Esophagus muscularis mucosa (tissue), 4 donors: ENCODE results near the gene CUL3. TPM values are rescaled to one million over a fixed set of nuclear protein-coding genes. Genes with fewer than 3 reads are reported as not detected.

Source experiments
- DNase-seq: peaks from one replicate; pipeline ENCODE4 v3.0.0-alpha.2; 2017; ENCODE audit errors: extremely low spot score
- H3K27ac ChIP-seq, 4 donors: fragments of 200-600 bp; sonication (generic); replicated peaks in 1 of 4; 1 replicate in 3 of 4; 2 replicates in 1 of 4; pipeline ENCODE4 v1.5.1; 2016 to 2019; ENCODE audit warnings: mild to moderate bottlenecking in 1 of 4
- H3K27me3 ChIP-seq, 4 donors: fragments of 200-600 bp; sonication (generic); one replicate each; pipeline versions ENCODE4 v1.5.1 to v1.6.0; 2016 to 2019
- H3K36me3 ChIP-seq, 4 donors: fragments of 200-600 bp; sonication (generic); one replicate each; pipeline ENCODE4 v1.5.1; 2016 to 2019
- H3K4me1 ChIP-seq, 4 donors: fragments of 200-600 bp; sonication (generic); one replicate each; pipeline ENCODE4 v1.5.1; 2016 to 2019
- H3K4me3 ChIP-seq, 4 donors: fragments of 200-600 bp; sonication (generic); 1 replicate in 2 of 4; 2 replicates in 2 of 4; pipeline ENCODE4 v1.5.1; 2016 to 2019; ENCODE audit warnings: mild to moderate bottlenecking in 4 of 4, moderate library complexity in 1 of 4
- H3K9me3 ChIP-seq, 4 donors: fragments of 200-600 bp; sonication (generic); 1 replicate in 3 of 4; 2 replicates in 1 of 4; pipeline ENCODE4 v1.5.1; 2016 to 2019
- EP300 ChIP-seq: sonication (generic); formaldehyde crosslinking; IDR thresholded peaks from one replicate; pipeline ENCODE4 v1.6.1; 2017; ENCODE audit warnings: antibody characterized with exemption
- POLR2A ChIP-seq: fragments of 450-650 bp; IDR thresholded peaks from one replicate; pipeline ENCODE4 v1.6.1; 2017; ENCODE audit warnings: antibody characterized with exemption, moderate library complexity, mild to moderate bottlenecking, low read depth
- POLR2AphosphoS5 ChIP-seq, 2 donors: sonication (generic); formaldehyde crosslinking; IDR thresholded peaks; one replicate each; pipeline ENCODE4 v1.6.1; 2017; ENCODE audit warnings: antibody characterized with exemption in 2 of 2
- WGBS: methylation state at CpG from one replicate; pipeline ENCODE4 v1.1.5; 2018; 5-methylcytosine and 5-hydroxymethylcytosine counted together
- intact Hi-C: fragments of 100-400 bp; cut with DNase I; formaldehyde crosslinking; loops from one replicate; pipeline ENCODE4 v1.15.1; 2023
- total RNA-seq, 4 donors: library from RNA; depleted of rRNA; stranded (reverse); fragments of >200 nt; gene quantifications; one replicate each; pipeline versions ENCODE4 v1.1.0 to v1.2.1, GENCODE V29; 2016
- TF ChIP-seq, protein P1 (sequence below), 3 experiments: fragments of 200-600 bp in 2 of 3; fragments of 450-650 bp in 1 of 3; sonication (generic) in 2 of 3; IDR thresholded peaks; one replicate each; pipeline ENCODE4 v1.5.1; 2017 to 2019; ENCODE audit warnings: antibody characterized with exemption in 3 of 3, mild to moderate bottlenecking in 2 of 3, moderate library complexity in 1 of 3

CUL3 gene
- total RNA-seq, 4 donors from 2014 or later, result 50.9 to 66.4 (median 59.7) TPM

DNA sequence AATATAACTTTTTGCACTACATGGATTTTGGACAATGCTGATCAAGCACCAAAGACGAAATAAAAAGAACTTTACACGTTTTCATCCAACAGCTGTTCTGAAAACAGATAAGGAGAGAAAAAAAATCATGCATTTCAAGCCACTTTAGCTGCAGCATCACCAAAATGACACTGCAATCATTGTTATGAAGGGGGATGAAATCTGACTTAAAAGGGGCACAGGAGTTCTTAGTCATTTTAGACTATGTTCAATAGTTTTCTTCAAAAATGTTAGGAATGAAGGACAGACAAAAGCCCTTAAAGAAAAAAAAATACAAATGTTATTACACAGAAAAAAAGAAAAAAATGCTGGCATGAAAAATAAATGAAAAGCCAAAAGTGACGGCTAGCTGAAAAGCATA lies 71.2 kb downstream of the CUL3 start:
- H3K4me3 ChIP-seq, result no peak overlapping the region
- no peak for DNase-seq

DNA sequence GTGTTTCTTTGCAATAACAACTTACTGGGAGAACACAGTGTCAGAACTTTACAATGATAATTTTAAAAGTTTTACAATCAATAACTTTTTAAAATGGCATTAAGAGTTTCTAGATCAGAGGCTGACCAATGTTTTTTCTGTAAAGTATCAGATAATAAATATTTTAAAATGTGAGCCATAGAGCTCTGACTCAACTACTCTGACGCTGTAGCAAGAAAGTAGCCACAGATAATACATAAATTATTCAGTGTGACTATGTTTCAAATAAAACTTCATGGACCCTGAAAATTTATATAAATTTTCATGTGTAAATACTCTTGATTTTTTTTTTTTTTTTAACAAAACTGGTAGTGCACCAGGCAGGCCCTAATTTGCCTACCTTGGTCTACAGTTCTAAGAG lies 77.4 kb downstream of the CUL3 start:
- intact Hi-C loops, result no loop called here
- no peaks in the 10 kb centered on the region for H3K9me3 ChIP-seq
- H3K4me3 ChIP-seq, result no peak overlapping the region
- 100% methylated on average over 1 of the region's 1 CpG for WGBS
- H3K27ac ChIP-seq, result no peak overlapping the region
- TF ChIP-seq, protein P1, sequence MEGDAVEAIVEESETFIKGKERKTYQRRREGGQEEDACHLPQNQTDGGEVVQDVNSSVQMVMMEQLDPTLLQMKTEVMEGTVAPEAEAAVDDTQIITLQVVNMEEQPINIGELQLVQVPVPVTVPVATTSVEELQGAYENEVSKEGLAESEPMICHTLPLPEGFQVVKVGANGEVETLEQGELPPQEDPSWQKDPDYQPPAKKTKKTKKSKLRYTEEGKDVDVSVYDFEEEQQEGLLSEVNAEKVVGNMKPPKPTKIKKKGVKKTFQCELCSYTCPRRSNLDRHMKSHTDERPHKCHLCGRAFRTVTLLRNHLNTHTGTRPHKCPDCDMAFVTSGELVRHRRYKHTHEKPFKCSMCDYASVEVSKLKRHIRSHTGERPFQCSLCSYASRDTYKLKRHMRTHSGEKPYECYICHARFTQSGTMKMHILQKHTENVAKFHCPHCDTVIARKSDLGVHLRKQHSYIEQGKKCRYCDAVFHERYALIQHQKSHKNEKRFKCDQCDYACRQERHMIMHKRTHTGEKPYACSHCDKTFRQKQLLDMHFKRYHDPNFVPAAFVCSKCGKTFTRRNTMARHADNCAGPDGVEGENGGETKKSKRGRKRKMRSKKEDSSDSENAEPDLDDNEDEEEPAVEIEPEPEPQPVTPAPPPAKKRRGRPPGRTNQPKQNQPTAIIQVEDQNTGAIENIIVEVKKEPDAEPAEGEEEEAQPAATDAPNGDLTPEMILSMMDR (IDR thresholded peaks at IDR 0.05), result no peak
- no peak for TF ChIP-seq POLR2AphosphoS5 (IDR thresholded peaks at IDR 0.05)
- no peak for TF ChIP-seq EP300
- no peak for TF ChIP-seq POLR2A
- H3K27me3 ChIP-seq, result no peaks in the 10 kb centered on the region
- H3K36me3 ChIP-seq, result peaks cover 23 to 40% (median 33%) of the 10 kb centered on the region in 4 donors
- no peak for DNase-seq
- H3K4me1 ChIP-seq, result no peaks in the 10 kb centered on the region

More for the DNA sequence above, 71.2 kb downstream of the CUL3 start:
- intact Hi-C loops, result no loop called here
- H3K4me1 ChIP-seq, result peaks cover 5 to 25% (median 20%) of the 10 kb centered on the region in 4 donors
- TF ChIP-seq POLR2AphosphoS5 (IDR thresholded peaks at IDR 0.05) (no peak), EP300 (no peak), POLR2A (no peak)
- TF ChIP-seq, protein P1 (IDR thresholded peaks at IDR 0.05), result no peak
- 52% methylated on average over 3 of the region's 3 CpGs for WGBS
- no peak overlapping the region for H3K27ac ChIP-seq
- no peaks in the 10 kb centered on the region for H3K27me3 ChIP-seq
- H3K36me3 ChIP-seq, result peaks cover 0 to 11% (median 4%) of the 10 kb centered on the region in 4 donors
- H3K9me3 ChIP-seq, result no peaks in the 10 kb centered on the region

DNA sequence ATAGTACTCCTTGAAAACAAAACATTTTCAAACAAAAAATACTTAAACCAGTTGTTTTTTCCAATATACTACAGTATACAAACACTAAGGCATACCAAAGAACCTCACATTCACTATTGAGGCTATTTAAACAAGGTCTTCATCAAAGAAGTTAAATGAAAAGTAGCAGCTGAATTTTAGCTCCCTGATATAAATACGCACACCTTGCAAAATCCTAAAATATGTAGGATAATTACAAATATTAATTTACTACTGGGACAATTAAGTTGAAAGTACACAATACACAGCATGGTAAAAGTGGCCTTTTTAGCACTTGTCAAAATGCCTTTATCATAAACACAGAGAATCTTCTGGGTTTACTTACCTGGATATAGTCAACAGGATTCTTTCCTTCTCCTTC lies 78.7 kb downstream of the CUL3 start:
- Histone ChIP-seq H3K4me1 (no peaks in the 10 kb centered on the region), H3K27me3 (no peaks in the 10 kb centered on the region), H3K27ac (no peak overlapping the region), H3K9me3 (no peaks in the 10 kb centered on the region), H3K4me3 (no peak overlapping the region), H3K36me3 (peaks cover 23 to 46% (median 38%) of the 10 kb centered on the region in 4 donors)
- intact Hi-C loops, result no loop called here
- TF ChIP-seq EP300 (no peak), POLR2A (no peak), POLR2AphosphoS5 (IDR thresholded peaks at IDR 0.05) (no peak)
- TF ChIP-seq, protein P1 (IDR thresholded peaks at IDR 0.05), result no peak
- 100% methylated on average over 1 of the region's 1 CpG for WGBS
- no peak for DNase-seq

DNA sequence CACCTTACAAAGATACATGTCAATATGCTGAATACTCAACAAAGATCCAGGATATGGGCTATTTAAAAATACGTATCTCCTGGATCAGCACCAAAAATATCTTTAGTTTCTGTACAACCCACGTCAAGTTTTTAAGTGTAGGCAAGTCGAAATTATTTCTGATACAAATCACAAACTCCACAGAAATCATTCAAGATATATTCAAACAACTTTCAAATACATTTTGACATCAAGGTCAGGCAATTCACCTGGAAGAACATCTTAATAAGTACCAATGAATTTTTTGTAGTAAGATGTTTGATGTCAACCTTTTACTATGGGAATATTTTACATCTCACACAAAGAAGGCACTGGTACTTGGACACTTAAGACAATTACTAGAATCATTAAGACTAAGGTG lies 86.2 kb downstream of the CUL3 start:
- intact Hi-C loops, result no loop called here
- no peak for DNase-seq

More for the DNA sequence above, 86.2 kb downstream of the CUL3 start:
- Histone ChIP-seq H3K9me3 (no peaks in the 10 kb centered on the region), H3K36me3 (peaks cover 18 to 87% (median 45%) of the 10 kb centered on the region in 4 donors), H3K27me3 (no peaks in the 10 kb centered on the region), H3K4me1 (no peaks in the 10 kb centered on the region), H3K27ac (no peak overlapping the region), H3K4me3 (no peak overlapping the region)
- no peak for TF ChIP-seq POLR2A
- no peak for TF ChIP-seq POLR2AphosphoS5 (IDR thresholded peaks at IDR 0.05)
- no peak for TF ChIP-seq EP300
- TF ChIP-seq, protein P1 (IDR thresholded peaks at IDR 0.05), result no peak
- 89% methylated on average over 3 of the region's 3 CpGs for WGBS
